HepG2 (cell line): ENCODE results near the gene FALEC. TPM values are rescaled to one million over a fixed set of nuclear protein-coding genes. Genes with fewer than 3 reads are reported as not detected.

ENCODE experiments used
- ATAD3A ChIP-seq: sonication (generic); formaldehyde crosslinking; IDR thresholded peaks from 2 replicates; pipeline ENCODE4 v1.4.0; 2020; ENCODE audit warnings: missing genetic modification reagents
- BCL3 ChIP-seq: sonication (generic); formaldehyde crosslinking; IDR thresholded peaks from 2 replicates; pipeline ENCODE4 v1.5.1; 2020; ENCODE audit warnings: mild to moderate bottlenecking, missing genetic modification reagents, moderate library complexity
- BRD4 ChIP-seq: sonication (generic); formaldehyde crosslinking; IDR thresholded peaks from 2 replicates; pipeline ENCODE4 v1.4.0; 2020; ENCODE audit warnings: missing genetic modification reagents
- CHCHD3 ChIP-seq: sonication (generic); formaldehyde crosslinking; IDR thresholded peaks from 2 replicates; pipeline ENCODE4 v1.8.0; 2022; ENCODE audit warnings: mild to moderate bottlenecking, missing genetic modification reagents, moderate library complexity
- HHEX ChIP-seq: IDR thresholded peaks from 2 replicates; pipeline ENCODE4 v1.6.1; 2016; ENCODE audit warnings: control low read depth
- HNRNPH1 ChIP-seq: fragments of 200-400 bp; formaldehyde crosslinking; optimal IDR thresholded peaks from 2 replicates; pipeline ENCODE3; 2017; ENCODE audit warnings: mild to moderate bottlenecking, low read depth, low read length
- MTF2 ChIP-seq: sonication (generic); formaldehyde crosslinking; IDR thresholded peaks from 2 replicates; pipeline ENCODE4 v1.5.0; 2020; ENCODE audit warnings: missing genetic modification reagents, borderline replicate concordance
- NFIC ChIP-seq: IDR thresholded peaks from 2 replicates; pipeline ENCODE4 v1.6.1; 2012; ENCODE audit warnings: mild to moderate bottlenecking, low read length, inconsistent platforms
- PAWR ChIP-seq: sonication (generic); formaldehyde crosslinking; IDR thresholded peaks from 2 replicates; pipeline ENCODE4 v1.4.0; 2020; ENCODE audit warnings: missing genetic modification reagents, mild to moderate bottlenecking, borderline replicate concordance
- RCOR2 ChIP-seq: IDR thresholded peaks from 2 replicates; pipeline ENCODE4 v1.6.1; 2016; ENCODE audit warnings: missing biosample characterization, missing genetic modification reagents
- SMAD9 ChIP-seq: sonication (generic); formaldehyde crosslinking; IDR thresholded peaks from 2 replicates; pipeline ENCODE4 v1.5.1; 2020; ENCODE audit warnings: mild to moderate bottlenecking, missing genetic modification reagents
- SMC3 ChIP-seq: IDR thresholded peaks from 2 replicates; pipeline ENCODE4 v1.6.1; 2011; ENCODE audit warnings: low read length, improper control_type of control experiment
- SP1 ChIP-seq, 2 experiments: fragments of 450-650 bp in 1 of 2; sonication (generic) in 1 of 2; formaldehyde crosslinking in 1 of 2; IDR thresholded peaks; 2 replicates each; pipeline versions ENCODE4 v1.4.0 to v1.6.1; 2016 to 2020; ENCODE audit warnings: missing genetic modification reagents in 1 of 2
- SPEN ChIP-seq: sonication (generic); formaldehyde crosslinking; IDR thresholded peaks from 2 replicates; pipeline ENCODE4 v1.5.1; 2020; ENCODE audit warnings: low read depth, mild to moderate bottlenecking, missing genetic modification reagents
- SRSF1 ChIP-seq: fragments of 200-400 bp; formaldehyde crosslinking; optimal IDR thresholded peaks from 2 replicates; pipeline ENCODE3; 2017; ENCODE audit warnings: mild to moderate bottlenecking, low read depth, low read length, moderate library complexity
- SRSF9 ChIP-seq: fragments of 200-400 bp; formaldehyde crosslinking; IDR thresholded peaks from 2 replicates; pipeline ENCODE4 v1.6.1; 2018; ENCODE audit warnings: borderline replicate concordance, mild to moderate bottlenecking, low read depth, low read length; ENCODE audit not compliant: insufficient read depth, poor library complexity, severe bottlenecking
- TBP ChIP-seq: sonication (generic); formaldehyde crosslinking; IDR thresholded peaks from 2 replicates; pipeline ENCODE4 v1.5.0; 2020; ENCODE audit warnings: missing genetic modification reagents
- TMF1 ChIP-seq: sonication (generic); formaldehyde crosslinking; IDR thresholded peaks from 2 replicates; pipeline ENCODE4 v1.8.1; 2022; ENCODE audit warnings: low read depth, missing genetic modification reagents
- ZBTB37 ChIP-seq: sonication (generic); formaldehyde crosslinking; IDR thresholded peaks from 2 replicates; pipeline ENCODE4 v1.4.0; 2020; ENCODE audit warnings: mild to moderate bottlenecking, missing genetic modification reagents
- ZFAT ChIP-seq: sonication (generic); formaldehyde crosslinking; conservative IDR thresholded peaks from 2 replicates; pipeline ENCODE4 v1.8.1; 2023; ENCODE audit warnings: missing genetic modification reagents, inconsistent platforms
- ZFP37 ChIP-seq: sonication (generic); formaldehyde crosslinking; IDR thresholded peaks from 2 replicates; pipeline ENCODE4 v1.4.0; 2020; ENCODE audit warnings: missing genetic modification reagents, borderline replicate concordance
- ZFYVE20 ChIP-seq: sonication (generic); formaldehyde crosslinking; IDR thresholded peaks from 2 replicates; pipeline ENCODE4 v1.8.0; 2023; ENCODE audit warnings: low read depth, mild to moderate bottlenecking, moderate library complexity, missing genetic modification reagents, borderline replicate concordance
- ZNF253 ChIP-seq: sonication (generic); formaldehyde crosslinking; IDR thresholded peaks from 2 replicates; pipeline ENCODE4 v1.8.0; 2022; ENCODE audit warnings: mild to moderate bottlenecking, missing genetic modification reagents, borderline replicate concordance
- ZNF329 ChIP-seq: sonication (generic); formaldehyde crosslinking; IDR thresholded peaks from 2 replicates; pipeline ENCODE4 v1.9.0; 2021; ENCODE audit warnings: low read depth, mild to moderate bottlenecking, missing genetic modification reagents
- ZNF616 ChIP-seq: sonication (generic); formaldehyde crosslinking; IDR thresholded peaks from 2 replicates; pipeline ENCODE4 v1.5.0; 2020; ENCODE audit warnings: low read depth, mild to moderate bottlenecking, missing genetic modification reagents
- ZNF746 ChIP-seq: sonication (generic); formaldehyde crosslinking; IDR thresholded peaks from 2 replicates; pipeline ENCODE4 v1.8.0; 2022; ENCODE audit warnings: mild to moderate bottlenecking, missing genetic modification reagents
- polyA plus RNA-seq, 8 experiments: library from polyadenylated mRNA; depleted of rRNA in 3 of 8; stranded (reverse) in 7 of 8; unstranded in 1 of 8; fragments of >200 nt; fragmentation: Illumina TruSeq in 4 of 8; extraction: Trizol in 4 of 8; gene quantifications; 2 replicates each; pipeline versions ENCODE4 v1.2.1 to v1.2.3, GENCODE V29; 2011 to 2016; ENCODE audit warnings: low read depth in 4 of 8, missing spikeins in 1 of 8, mixed read lengths in 1 of 8; ENCODE audit not compliant: insufficient read depth in 1 of 8
- total RNA-seq, 5 experiments: library from RNA; depleted of rRNA; stranded (reverse); fragments of >200 nt; fragmentation: Illumina TruSeq; extraction: Trizol; gene quantifications; 2 replicates each; pipeline ENCODE4 v1.2.3, GENCODE V29; 2016; ENCODE audit warnings: low read depth in 1 of 5

The FALEC gene
- total and polyA plus RNA-seq, 2 of the 13 experiments (the other 11 are each of a cell fraction or from before 2014, with no cell fraction given), result 0.33 to 0.71 TPM

- TF ChIP-seq ATAD3A (CRISPR knock-in tag), result no peak
- TF ChIP-seq BRD4 (CRISPR knock-in tag), result peak; percentile 96
- TF ChIP-seq MTF2 (CRISPR knock-in tag), result no peak
- TF ChIP-seq SRSF9, result no peak
- no peak for TF ChIP-seq SRSF1
- no peak for TF ChIP-seq ZBTB37 (CRISPR knock-in tag)
- 0 out of 2 replicates have a peak, but pooled peaks have one; percentile 44 for TF ChIP-seq RCOR2
- TF ChIP-seq TBP (CRISPR knock-in tag), result no peak
- no peak for TF ChIP-seq ZFAT (CRISPR knock-in tag)
- 0 out of 2 replicates have a peak, but pooled peaks have one; percentile 15 for TF ChIP-seq BCL3 (CRISPR knock-in tag)
- no peak for TF ChIP-seq ZNF253 (CRISPR knock-in tag)
- peak; percentile 70 for TF ChIP-seq ZFP37 (CRISPR knock-in tag)
- TF ChIP-seq ZNF746, result no peak
- no peak for TF ChIP-seq HNRNPH1
- no peak for TF ChIP-seq ZNF329 (CRISPR knock-in tag)
- TF ChIP-seq SP1 (IDR thresholded peaks at IDR 0.05), result no peak
- TF ChIP-seq SP1 (CRISPR knock-in tag; IDR thresholded peaks at IDR 0.05), result peak; percentile 91
- TF ChIP-seq SMC3, result no peak
- TF ChIP-seq NFIC, result peak; percentile 59; the same call in 1 of the 2 replicates
- peak; percentile 79 for TF ChIP-seq SPEN (CRISPR knock-in tag)
- TF ChIP-seq ZNF616 (CRISPR knock-in tag), result no peak
- TF ChIP-seq ZFYVE20, result no peak
- TF ChIP-seq CHCHD3 (CRISPR knock-in tag), result no peak
- TF ChIP-seq TMF1 (CRISPR knock-in tag), result no peak
- no peak for TF ChIP-seq PAWR (CRISPR knock-in tag)
- 0 out of 2 replicates have a peak, but pooled peaks have one; percentile 42 for TF ChIP-seq SMAD9 (CRISPR knock-in tag)
- TF ChIP-seq HHEX (CRISPR knock-in tag), result no peak
These were observed 28.4 kb upstream of the FALEC start, which contains the start of gene TARS2 (continued) for GRCh38 chr1:150486966-150487762.
